ENCODE measurements around the gene LBP.
A peak's percentile ranks its signal among the peaks of the same experiment; 100 is the strongest.

- TF ChIP-seq CTCF (conservative IDR thresholded peaks at IDR 0.05 in 1 of 2, IDR thresholded peaks at IDR 0.05 in 1 of 2; ENCODE audit: low read depth in 1 of 2, low read length in 2 of 2) (peak; percentile 10 to 22), EZH2 (IDR thresholded peaks at IDR 0.05; ENCODE audit: low read length, missing control alignments) (no peak)
Measured at GRCh38 chr20:38338849-38339520, 7.3 kb upstream of the LBP start.

All from fibroblast of lung (primary cell).